Lung microvascular endothelial cell (primary cell): ENCODE measurements around the gene LRRFIP1. TPM values are rescaled to one million over a fixed set of nuclear protein-coding genes. Genes with fewer than 3 reads are reported as not detected.
"Not testable (repeated sequence)": the region's sequence is repeated elsewhere in the genome, so short reads cannot be mapped to it uniquely, and the experiment has no call there.

Experiments
- DNase-seq, 2 donors: peaks; one replicate each; pipeline versions ENCODE4 v3.0.0 to v3.0.0-alpha.2; 2010; ENCODE audit warnings: low read depth in 2 of 2
- total RNA-seq: library from RNA; depleted of rRNA; stranded (reverse); fragments of >200 nt; gene quantifications from 2 replicates; pipeline ENCODE4 v1.2.1, GENCODE V29; 2014

LRRFIP1 gene
- total RNA-seq, 1 donor from 2014 or later: 89.3 TPM

DNA sequence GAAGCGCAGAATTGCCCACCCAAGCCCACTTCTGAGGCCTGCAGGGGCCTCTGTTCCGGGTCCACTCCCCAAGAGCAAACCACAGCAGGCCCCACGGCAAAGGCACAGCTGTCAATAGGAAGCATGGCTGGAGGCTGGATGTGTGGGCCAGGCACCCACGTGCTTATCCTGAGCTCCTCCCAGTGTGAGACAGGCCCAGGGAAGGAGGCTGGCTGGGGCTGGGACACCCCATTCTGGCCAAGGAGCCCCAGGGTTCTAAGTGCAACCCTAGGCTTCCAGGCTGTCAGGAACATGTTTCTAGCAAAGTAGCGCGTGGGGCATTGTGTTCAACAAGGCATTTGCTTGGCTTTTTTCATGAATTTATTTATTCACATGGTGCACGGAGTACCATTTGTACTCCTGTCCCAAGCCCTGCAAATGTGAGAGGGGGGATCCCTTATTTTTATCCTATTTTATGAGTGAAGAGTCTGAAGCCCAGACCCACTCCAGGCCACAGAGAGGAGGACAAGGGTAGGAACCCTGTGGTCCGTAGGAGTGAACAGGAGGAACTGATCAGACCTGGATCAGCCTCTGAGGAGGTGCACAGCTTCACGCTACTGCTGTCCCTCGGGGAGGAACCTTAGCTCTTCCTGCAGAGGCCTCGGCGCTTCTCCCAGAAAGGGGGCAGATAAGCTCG is 30.7 kb upstream of the LRRFIP1 start:
- DNase-seq: no peak

DNA sequence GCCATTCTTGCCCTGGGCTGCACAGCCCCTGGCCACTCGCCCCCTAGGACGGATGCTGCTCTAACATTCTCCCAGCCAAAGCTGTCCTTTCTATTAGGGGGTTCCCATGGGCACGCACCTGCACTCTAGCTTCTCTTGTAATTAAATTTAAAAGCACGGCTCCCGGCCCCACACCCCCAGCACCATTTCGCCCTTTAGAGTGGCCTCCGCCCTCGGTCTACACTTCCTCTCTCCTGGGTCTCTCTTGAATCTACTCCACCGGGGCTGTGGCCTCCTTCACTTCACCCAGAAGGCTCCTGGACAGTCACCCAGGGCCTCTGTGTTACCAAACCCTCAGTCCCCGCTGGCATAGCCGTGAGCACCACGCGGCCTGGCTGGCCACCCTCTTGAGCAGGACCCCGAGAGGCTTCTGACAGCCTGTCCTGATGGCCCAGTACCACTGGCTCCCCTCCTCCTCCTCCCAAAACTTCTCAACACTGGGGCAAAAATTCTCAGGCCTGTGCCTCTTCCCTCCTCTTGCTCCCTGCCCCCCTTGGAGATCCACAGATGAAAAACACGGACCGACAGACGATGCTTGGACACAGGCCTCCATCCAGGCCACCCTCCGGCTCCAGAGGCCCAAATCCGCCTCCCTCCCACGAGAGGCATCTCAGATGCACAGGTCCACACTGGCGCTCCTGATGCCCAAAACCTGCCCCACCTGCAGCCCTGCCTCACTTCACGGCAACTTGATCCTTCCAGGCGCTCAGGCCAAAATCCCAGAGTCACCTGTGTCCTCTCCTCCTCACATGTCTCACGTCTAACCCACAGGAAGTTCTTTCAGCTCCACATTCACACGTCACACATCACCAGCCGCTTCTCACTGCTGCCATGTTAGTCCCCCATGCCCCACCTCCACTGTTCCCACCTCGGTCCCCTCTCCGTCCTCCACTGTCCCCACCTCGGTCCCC is 29.9 kb upstream of the LRRFIP1 start:
- DNase-seq: no peak

DNA sequence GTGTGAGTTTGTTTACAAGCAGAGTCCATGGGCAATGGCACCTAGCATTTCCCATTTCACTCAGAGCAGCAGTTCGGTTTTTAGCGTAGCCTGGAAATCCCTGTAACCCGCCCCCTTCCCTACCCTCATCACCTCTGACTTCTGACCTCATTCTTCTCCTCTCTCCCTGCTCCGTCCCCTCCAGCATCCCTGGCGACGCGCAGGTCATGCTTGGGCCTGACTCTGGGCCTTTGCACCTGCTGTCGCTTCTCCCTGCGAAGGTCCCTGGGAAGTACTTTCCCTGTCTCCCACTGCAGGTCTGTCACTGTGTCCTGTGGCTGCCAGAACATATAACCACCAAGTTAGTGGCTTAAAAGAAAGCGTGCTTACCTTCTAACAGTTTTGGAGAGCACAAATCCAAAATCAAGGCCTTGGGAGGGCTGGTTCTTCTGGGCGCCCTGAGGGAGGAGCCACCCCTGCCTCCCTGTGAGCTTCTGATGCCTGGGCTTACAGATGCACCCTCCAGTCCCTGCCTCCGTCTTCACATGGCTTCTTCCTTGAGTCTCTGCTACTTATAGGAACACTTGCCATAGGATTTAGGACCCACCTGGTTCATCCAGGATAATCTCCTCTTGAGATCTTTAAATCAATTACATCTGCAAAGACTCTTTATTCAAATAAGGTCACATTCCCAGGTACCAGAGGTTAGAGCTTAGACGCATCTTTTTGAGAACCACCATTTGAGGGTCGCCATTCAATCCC is 28.7 kb upstream of the LRRFIP1 start:
- DNase-seq: no peak

DNA sequence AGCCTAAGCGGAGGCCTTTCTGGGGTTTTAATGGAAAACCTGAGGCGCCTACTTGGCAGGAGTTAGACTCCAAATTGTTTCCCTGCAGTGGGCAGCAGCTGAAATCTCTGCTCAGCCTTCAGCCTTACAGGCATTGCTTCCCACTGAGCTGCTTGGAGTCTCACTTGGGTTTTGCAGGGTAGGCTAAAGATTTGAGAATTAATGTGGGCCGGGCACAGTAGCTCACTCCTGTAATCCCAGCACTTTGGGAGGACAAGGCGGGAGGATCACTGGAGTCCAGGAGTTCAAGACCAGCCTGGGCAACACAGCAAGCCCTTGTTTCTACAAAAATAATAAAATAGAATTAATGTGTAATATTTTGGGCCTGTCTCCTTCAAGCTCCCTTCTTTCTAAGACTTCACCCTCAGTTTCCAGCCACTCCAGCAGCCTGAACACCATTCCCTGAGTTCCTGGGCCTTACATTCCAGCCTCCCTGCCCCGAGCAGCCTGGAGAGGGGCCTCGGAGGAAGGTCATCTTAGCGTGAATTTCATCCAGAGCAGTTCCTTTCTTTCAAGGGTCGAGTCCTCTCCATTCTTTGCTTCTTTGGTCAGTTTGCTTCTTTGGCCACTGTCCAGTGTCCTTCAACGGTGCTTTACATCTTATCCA is 27.8 kb upstream of the LRRFIP1 start:
- DNase-seq: no peak

DNA sequence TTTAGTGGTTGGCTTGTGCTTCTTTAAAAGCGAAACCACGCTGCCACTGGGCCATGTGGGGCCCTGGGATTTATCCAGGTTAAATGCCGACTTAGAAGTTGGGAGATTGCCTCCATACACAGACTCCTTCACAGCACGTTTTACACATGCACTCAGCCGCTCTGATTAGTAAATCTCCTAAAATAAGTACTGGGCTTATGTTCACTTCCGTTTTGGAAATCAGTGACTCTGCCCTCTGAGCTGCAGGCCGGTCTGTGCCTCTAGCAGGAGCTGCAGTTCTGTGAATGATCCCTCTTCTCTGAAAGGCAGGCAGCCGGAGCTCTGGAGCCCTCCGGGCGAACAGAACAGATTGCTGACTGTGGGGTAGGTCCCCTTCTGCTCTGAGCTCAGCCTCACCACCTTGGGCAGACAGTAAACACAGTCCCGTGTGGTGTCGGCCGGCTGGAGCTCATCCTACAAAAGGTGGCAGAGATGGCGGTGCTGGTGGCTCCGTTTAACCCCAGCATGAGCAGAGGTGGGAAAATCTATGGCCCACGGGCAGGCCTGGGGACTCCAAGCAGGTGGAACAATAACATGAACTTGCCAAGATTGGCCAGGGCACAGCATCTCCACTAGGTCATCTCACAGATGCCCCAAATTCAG is 27.1 kb upstream of the LRRFIP1 start:
- peak; percentile 66 to 84 for DNase-seq

DNA sequence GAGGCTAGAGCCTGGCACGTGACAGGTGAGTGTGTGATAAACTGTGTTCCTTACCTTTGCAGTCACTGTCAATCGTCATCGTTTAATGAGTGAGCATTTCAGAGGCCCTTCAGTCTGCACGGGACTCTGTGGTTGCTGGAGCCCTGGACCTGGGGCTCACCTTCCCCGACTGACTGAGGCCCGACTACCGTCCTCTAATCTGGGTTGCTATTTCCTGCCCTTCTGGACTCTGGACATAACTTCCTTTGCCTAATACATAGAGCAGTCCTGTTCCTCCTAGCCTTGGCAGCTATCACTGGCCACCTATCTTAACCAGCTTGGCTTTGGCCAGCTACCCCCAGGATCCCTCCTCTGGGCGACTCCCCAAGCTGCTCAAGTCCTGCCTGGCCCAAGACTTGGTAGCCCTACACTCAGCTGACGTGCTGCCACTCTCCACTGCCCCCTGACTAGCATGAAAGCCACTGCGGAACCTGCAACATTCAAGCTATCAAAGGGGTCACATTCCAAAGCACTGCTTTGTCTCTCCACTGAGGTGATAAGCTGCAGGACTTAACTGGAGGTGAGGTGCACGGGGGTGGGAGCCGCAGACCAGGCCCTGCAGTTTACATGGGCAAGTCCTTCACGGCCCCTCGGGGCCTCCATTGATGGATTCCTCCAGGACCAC is 25.8 kb upstream of the LRRFIP1 start:
- peak in 1 of 2 donors; percentile 61 for DNase-seq

DNA sequence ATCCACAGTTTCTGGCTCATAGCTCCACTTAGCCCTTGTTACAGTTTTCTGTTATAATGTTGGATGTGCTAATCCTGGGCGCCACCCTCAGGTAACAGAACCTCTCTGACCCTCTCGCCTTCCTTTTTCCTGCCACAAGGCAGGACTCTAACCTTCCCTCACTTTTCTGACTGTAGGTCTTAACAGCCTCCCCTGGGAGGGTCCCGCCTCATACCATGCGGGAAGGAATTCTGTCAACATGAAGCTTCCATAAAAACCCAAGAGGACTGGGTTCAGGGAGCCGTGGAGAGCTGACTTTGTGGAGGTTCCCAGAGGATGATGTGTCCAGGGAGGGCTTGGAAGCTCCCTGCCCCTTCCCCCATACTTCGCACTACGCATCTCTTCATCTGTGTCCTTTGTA is 25.0 kb upstream of the LRRFIP1 start:
- no peak for DNase-seq

DNA sequence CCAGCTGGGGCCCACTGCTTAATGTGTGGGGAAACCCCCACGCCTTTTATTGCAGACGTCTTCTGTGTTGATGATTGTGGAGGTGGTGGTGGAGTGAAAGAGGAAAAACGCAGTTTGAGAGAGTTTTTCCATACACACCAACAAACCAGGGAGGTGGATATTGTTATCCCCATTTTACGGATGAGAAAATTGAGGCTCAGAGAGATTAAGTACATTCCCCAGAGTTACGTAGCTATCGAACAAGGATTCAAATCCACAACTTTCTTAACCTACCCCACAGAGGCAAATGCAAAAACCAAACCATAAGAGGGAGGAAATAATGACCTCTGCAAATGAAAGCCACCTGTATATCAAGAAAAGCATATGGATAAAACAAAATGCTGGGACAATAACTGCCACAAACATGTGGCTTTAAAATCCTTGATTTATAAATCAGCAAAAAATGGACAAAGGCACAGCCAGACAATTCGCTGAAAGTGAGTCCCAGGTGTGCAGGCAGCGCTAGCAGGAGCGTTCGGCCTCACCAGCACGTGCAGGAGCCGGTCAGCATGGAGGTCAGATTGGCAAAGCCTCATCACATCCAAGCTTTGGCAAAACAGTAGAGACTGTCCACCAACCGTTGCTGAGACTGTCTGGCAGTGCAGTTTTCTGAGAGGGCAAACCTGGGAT is 24.2 kb upstream of the LRRFIP1 start:
- no peak for DNase-seq

DNA sequence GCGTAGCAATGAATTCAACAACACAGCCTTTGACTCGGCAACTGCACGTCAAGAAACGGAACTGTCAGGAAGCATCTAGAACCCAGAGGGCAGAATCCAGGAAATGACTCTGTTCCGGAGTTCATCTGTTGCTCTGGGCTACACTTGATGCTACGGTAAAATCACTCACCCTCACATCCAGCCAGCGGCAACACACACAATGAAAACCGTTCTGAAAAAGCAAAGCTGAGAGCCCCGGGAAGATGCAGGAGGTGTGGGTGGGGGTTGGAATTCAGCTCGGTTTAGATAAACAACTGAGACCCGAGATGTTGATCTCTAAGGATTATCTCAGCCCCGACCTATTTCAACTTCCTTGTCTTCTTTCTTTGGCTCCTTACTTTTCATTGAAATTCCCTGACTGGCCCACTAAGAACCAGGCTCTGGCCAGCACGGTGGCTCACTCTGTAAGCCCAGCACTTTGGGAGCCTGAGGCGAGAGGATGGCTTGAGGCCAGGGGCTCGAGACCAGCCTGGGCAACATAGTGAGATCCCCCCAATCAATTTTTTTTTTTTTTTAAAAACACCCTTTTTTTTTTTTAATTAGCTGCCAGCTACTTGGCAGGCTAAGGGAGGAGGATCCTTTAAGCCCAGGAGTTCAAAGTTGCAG is 23.5 kb upstream of the LRRFIP1 start:
- peak; percentile 97 to 98 for DNase-seq

DNA sequence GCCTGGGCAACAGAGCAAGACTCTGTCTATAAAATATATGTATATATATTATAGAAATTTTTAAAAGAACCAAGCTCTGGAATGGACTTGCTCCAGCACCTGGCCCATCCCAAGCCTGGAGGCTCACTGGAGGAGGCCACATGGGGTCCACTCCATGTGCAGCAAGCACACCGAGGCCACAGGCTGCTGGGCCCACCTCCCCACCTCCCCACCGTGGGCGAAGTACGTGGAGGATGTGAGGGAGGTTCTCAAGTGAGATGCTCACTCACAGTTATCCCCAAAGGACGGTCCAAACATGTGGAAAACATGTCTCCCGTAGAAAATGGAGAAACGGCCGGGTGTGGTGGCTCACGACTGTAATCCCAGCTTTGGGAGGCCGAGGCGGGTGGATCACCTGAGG is 23.0 kb upstream of the LRRFIP1 start:
- no peak for DNase-seq

DNA sequence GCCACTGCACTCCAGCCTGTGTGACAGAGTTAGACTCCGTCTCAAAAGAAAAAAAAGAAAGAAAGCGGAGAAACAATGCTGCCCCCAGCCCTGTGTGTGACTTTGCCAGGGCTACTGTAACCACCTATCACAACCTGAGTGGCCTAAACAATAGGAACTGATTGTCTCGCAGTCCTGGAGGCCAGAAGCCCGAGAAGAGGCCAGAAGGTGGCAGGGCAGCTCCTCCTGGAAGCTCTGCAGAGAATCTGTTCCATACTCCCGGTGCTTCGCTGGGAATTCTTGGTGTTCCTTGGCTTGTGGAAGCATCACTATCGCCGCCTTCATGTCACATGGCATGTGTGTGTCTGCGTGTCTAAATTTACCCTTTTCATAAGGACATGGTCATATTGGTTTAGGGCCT is 22.4 kb upstream of the LRRFIP1 start:
- peak; percentile 64 to 78 for DNase-seq

DNA sequence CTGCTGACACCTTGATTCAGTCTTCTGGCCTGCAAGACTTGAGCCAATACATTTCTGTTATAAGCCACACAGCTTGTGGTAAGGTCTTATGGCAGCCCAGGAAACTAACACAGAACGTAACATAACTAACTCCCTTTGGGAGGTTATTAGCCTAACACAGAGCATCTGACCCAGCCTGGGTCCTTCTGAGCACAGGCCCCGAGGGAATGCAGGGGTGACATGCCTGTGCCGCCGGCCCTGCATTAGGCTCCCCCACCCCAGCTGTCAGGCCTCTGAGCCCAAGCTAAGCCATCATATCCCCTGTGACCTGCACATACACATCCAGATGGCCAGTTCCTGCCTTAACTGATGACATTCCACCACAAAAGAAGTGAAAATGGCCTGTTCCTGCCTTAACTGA is 20.9 kb upstream of the LRRFIP1 start:
- DNase-seq: not testable (repeated sequence)

DNA sequence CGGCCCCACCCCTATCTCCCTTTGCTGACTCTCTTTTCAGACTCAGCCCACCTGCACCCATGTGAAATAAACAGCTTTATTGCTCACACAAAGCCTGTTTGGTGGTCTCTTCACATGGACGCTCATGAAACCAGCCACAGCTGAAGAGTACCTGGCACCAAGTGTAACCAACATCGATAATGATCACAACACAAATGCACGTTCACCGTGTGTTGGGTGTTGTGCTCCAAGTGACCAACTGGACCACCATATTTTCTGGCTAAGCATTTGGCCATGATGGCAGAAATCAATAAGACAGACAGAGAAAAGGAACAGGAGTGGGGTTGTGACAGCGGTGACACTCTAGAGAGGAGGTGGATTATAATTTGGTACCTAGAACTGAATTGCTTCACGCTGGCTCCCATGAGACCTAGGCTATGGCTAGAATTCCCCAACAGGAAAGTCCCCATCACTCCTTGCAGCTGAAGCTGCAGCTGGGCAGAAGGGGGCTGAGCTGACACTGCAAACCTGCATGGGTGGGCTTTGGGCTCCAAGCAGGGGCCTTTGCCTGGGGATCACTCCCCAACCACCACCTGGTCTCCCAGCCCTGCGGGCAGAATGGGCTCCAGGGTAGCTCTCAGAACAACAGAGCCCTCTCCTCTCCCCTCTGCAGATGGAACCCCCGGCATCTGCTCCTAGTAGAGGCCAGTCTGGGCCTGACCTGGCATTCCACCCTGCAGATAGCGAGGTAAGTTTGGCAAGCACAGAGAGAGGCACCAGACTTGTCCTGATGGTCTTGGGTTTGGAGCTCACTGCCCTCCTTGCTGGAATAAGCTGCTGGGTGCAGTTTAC is 14.6 kb upstream of the LRRFIP1 start:
- DNase-seq: no peak

DNA sequence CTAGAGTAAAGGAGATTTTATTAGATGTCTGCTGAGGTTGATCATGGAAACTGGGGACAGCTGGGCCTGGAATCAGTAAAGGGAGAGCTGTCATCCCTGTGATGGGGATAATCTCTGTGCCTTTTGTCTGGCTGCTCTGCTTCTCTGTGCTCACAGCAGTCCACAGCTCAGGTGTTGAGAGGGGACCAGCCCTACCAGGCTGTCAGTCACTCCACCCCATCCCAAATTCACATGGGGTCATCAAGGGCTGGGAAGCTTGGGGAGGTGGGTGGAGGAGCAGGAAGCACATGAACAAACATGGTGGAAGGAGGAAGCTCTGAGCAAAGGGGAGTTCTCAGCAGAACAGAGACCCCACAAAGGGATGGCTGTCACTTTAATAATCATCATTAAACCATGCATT is 13.7 kb upstream of the LRRFIP1 start:
- no peak for DNase-seq

DNA sequence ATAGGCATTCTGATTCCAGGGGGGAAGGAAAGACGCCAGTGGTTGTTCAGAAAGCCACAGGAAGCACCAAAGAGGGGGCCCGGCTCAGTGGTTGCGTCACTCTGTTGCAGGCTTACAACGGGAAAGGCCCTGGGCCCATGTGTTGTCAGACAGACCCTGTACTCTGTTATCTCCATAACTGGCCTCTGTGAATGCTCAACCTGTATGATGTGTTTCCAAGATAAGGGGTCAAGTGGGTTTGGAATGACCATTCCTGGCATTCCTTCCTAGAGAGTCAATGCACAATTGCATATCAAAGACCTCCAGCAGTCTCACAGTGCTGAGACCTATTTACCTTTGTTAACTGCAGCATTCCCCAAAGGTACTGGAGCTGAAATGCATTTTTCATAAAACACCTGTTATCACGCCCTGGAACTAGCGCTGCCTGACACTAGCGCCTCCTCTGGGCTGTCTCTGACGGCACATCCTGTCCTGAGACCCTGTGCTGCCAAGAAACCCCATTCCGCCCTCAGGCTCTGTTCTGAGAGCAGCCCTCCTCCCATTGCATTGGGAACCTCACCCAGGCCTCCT is 13.2 kb upstream of the LRRFIP1 start:
- DNase-seq: peak in 1 of 2 donors; percentile 97

DNA sequence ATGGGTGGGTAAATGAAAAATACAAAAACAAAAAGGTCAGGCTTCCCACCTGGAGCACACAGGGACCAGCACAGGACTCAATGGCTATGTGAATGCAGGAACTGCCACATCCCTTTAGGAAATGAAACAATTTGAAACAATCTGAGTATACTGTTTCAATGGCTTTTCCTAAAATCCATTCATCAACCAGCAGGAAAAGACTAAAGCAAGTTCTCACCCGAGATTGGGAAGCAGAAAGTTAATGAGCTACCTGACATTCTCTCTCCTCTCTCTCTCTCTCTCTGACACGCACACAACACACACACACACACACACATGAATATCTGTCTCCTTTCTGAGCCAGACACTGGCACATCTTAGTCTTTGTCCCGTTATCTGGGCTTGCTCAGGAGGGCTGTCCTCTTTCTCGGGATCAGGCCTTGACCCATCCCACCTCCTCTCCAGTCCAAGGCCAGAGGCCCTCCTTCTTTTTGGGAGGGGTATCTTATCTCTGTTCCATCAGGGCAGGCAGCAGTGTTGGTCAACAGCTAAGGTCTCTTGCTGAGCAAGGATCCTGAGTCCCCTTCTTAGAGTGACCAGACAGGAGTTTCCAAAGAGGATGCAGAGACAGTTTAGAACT is 11.6 kb upstream of the LRRFIP1 start:
- peak; percentile 42 to 73 for DNase-seq

DNA sequence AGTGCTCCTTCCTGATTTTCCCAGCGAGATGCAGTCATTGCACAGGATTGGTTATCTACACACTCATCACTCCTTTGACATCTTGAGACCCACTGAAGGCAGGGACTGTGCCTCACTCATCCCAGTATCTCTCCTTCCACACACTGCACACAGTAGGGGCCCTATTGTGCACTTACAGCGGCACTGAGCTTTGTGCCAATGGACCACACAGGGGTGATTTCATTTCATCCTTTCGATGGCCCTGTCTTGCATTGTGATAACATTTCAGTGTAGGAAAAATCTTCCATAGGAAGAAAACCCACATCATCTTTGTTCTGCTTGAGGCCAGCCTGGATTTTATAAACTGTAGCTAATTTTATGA is 11.0 kb upstream of the LRRFIP1 start:
- DNase-seq: no peak
